Measurements from ENCODE around the gene DIRAS1. TPM values are rescaled to one million over a fixed set of nuclear protein-coding genes. Genes with fewer than 3 reads are reported as not detected.

DIRAS1 gene
- total RNA-seq, 4 donors from 2014 or later: 0.59 to 0.90 (median 0.87) TPM; not detected in 1

DNA sequence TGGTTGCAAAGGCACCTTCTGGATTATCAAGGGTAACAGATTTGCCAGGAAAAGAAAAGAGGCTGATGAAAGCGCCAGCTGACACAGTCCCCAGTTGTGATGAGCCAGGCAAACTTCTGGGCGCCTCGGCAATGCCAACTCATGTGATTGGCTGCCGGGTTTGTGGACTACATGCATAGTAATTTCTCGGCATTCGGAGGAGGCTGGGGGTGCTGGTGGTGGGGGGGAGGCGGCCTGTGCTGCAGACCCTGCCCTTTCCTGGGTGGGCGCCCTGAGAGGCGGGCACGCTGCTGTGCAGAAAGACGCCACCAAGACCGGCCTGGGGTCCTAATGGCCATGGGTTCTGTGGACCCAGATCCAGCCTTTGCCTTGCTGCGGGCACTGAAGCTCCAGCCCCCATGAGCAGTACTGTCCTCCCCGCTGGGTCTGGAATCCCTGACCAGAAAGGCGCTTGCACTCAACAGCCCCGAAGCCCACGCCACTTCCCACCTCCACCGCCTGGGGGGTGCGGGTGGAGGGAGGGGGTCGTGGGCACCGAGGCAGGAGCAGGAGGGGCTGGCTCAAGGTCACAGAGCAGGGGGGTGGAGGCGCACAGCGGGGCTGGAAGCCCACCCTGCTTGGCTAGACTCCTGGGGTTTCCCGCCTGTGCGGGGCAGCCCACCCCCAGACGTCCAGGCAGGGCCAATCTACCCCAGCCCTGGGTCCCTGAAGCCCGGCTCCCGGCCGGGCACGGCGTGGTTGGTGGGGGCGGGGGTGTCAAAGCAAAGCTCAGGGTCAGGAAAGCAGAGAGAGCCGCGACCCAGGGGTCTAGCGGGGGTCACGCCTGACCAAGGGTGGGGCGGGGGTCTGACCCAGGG lies 1.0 kb downstream of the DIRAS1 start:
- 5 to 6% methylated on average over 31 to 35 of the region's 37 CpGs for WGBS, 2 donors
- H3K9me3 ChIP-seq: peaks cover 0 to 10% (median 0%) of the 10 kb centered on the region in 4 donors
- TF ChIP-seq POLR2A (IDR thresholded peaks at IDR 0.05) (no peak), EP300 (IDR thresholded peaks at IDR 0.05) (no peak)
- TF ChIP-seq, protein P1, sequence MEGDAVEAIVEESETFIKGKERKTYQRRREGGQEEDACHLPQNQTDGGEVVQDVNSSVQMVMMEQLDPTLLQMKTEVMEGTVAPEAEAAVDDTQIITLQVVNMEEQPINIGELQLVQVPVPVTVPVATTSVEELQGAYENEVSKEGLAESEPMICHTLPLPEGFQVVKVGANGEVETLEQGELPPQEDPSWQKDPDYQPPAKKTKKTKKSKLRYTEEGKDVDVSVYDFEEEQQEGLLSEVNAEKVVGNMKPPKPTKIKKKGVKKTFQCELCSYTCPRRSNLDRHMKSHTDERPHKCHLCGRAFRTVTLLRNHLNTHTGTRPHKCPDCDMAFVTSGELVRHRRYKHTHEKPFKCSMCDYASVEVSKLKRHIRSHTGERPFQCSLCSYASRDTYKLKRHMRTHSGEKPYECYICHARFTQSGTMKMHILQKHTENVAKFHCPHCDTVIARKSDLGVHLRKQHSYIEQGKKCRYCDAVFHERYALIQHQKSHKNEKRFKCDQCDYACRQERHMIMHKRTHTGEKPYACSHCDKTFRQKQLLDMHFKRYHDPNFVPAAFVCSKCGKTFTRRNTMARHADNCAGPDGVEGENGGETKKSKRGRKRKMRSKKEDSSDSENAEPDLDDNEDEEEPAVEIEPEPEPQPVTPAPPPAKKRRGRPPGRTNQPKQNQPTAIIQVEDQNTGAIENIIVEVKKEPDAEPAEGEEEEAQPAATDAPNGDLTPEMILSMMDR (IDR thresholded peaks at IDR 0.05): no peak
- DNase-seq (ENCODE audit: low spot score in 2 of 2): no peak
- H3K27ac ChIP-seq: no peak overlapping the region
- H3K4me3 ChIP-seq: peak overlapping the region in 1 of 4 donors; percentile 44
- peaks cover 0 to 41% (median 8%) of the 10 kb centered on the region in 4 donors for H3K4me1 ChIP-seq
- peaks cover 0 to 48% of the 10 kb centered on the region in 2 donors for H3K27me3 ChIP-seq
- no peaks in the 10 kb centered on the region for H3K36me3 ChIP-seq

DNA sequence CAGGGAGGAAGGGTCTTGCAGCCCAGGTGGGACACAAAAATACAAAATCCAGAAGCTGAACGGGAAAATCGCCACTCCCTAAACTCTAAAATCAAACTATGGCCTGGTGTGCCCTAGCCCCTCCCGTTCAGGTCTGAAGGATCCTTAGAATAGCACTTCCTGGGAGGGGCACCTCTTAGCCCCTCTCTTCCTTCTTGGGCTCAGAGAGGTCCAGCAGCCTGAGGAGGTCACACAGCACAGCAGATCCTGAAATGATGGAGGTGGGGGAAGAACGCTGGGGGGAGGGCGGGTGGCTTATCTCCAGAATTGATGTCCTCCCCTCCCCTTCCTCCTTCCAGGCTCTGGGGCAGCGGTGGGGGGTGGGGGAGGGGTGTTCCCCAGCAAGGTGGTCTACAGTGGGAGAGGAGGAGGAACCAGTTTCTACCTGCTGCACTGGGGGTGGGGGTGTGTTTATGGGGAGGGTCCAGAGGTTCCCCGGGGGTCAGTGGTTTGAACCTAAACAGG lies 1.9 kb downstream of the DIRAS1 start:
- no peak overlapping the region for H3K4me3 ChIP-seq
- peaks cover 0 to 41% (median 8%) of the 10 kb centered on the region in 4 donors for H3K4me1 ChIP-seq
- peaks cover 0 to 12% (median 0%) of the 10 kb centered on the region in 4 donors for H3K9me3 ChIP-seq
- DNase-seq (ENCODE audit: low spot score in 2 of 2): no peak
- no peak overlapping the region for H3K27ac ChIP-seq
- H3K36me3 ChIP-seq: no peaks in the 10 kb centered on the region
- peaks cover 0 to 48% of the 10 kb centered on the region in 2 donors for H3K27me3 ChIP-seq
- TF ChIP-seq, protein P1 (IDR thresholded peaks at IDR 0.05): no peak
- TF ChIP-seq POLR2A (IDR thresholded peaks at IDR 0.05) (no peak), EP300 (IDR thresholded peaks at IDR 0.05) (no peak)
- 52 to 61% methylated on average over 6 to 7 of the region's 7 CpGs for WGBS, 2 donors

DNA sequence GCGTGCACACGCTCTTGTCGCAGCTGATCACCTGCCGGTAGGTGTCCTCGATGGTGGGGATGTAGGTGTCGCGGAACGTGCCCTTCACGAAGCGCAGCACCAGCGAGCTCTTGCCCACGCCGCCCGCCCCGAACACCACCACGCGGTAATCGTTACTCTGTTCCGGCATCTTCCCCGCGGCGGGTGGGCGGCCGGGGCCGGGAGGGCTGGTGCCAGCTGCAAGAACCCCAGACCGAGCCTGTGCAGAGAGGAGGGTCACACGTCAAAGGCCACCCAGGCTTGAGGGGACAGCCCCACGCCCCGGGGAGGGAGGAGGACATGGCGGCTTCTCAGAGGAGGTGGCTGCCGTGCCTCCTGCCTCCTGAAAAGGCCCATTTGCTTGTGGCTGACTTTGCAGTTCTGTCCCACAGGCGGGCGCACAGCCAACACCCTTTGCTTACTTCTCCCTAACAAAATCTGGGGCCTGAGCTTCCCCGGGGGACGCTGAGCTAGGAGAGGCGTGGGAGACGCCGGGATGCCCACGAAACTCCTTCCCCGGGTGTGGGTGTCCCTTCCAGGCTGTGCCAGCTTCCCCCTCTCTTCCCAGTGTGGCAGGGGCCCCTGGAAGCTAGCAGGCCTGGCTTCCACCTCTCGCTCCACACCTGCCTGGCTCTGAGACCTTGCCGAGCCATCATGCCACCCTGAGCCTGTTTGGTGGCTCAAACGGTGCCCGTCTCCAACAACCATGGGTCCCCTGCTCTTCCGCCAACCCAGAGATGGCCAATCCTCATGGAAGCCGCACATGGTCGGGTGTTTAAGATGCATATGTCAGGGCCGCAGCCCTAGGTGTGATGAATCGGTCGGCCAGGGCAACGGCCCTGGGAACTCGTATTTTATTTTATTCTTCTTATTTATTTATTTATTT lies 3.3 kb downstream of the DIRAS1 start:
- no peak overlapping the region for H3K27ac ChIP-seq
- peaks cover 0 to 30% (median 8%) of the 10 kb centered on the region in 4 donors for H3K4me1 ChIP-seq
- H3K27me3 ChIP-seq: peaks cover 0 to 45% of the 10 kb centered on the region in 2 donors
- no peak for TF ChIP-seq EP300 (IDR thresholded peaks at IDR 0.05)
- no peak for DNase-seq (ENCODE audit: low spot score in 2 of 2)
- no peaks in the 10 kb centered on the region for H3K36me3 ChIP-seq
- peaks cover 0 to 12% (median 0%) of the 10 kb centered on the region in 4 donors for H3K9me3 ChIP-seq
- no peak overlapping the region for H3K4me3 ChIP-seq
- 83 to 89% methylated on average over 47 to 49 of the region's 52 CpGs for WGBS, 2 donors

DNA sequence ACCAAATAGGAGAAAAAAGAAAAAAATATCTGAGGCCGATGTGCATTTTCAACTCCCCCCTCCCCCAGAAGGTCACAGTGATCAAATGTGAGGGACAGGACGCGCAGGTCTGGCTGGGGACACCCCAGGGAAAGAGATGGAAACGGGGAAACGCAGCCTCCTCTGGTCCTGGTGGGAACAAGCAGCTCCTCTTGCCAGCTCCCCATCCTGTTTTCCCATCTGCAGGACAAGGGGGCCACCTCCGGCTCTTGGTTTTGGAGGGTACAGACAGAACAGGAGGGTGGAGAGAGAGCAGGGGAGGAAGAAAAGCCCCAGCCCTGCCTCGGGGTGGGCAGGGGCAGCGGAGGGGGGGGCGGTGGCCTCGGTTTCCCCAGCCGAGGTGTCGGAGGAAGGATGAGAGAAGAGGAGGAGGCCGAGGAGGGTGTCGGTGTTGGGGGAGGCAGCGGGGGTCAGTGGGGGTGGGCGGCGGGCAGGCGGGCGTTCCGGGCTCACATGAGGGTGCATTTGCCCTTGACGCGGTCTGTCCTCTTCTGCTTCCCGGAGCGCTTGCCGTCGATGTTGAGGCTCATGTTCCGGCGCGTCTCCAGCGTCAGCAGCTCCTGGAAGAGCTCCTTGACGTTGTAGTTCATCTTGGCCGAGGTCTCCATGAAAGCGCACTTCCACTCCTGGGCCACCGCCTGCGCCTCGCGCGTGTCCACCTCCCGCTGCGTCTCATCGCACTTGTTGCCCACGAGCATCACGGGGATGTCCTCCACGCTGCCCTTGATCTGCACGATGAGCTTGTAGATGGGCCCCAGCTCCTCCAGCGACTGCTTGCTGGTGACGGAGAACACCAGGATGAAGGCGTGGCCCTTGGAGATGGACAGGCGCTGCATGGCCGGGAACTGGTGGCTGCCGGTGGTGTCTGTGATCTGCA lies 4.2 kb downstream of the DIRAS1 start:
- DNase-seq (ENCODE audit: low spot score in 2 of 2): no peak
- Histone ChIP-seq H3K27ac (no peak overlapping the region), H3K4me3 (no peak overlapping the region), H3K4me1 (peaks cover 0 to 21% (median 8%) of the 10 kb centered on the region in 4 donors), H3K27me3 (peaks cover 0 to 36% of the 10 kb centered on the region in 2 donors), H3K36me3 (no peaks in the 10 kb centered on the region), H3K9me3 (peaks cover 0 to 12% (median 0%) of the 10 kb centered on the region in 4 donors)
- TF ChIP-seq POLR2A (IDR thresholded peaks at IDR 0.05): no peak
- WGBS, 2 donors: 89 to 91% methylated on average over 48 to 49 of the region's 51 CpGs

DNA sequence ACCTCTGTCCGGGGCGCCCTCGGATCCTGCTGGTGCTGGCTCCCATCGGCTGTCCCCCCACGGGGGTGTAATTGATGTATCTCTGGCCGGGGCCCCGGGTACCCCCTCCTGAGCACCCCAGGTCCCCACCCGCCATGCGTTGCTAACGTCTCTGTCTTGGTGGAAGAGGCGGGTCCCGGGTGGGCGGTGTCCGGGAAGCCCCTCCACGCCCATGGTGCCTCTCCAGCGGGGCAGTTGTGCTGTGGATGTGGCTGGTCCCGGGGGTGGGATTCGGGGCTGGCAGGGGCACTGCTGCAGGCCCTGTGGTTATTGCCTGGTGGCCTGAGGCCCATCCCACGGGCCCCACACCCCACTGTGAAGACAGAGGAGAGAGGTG lies 4.9 kb downstream of the DIRAS1 start:
- Histone ChIP-seq H3K27me3 (peaks cover 0 to 30% of the 10 kb centered on the region in 2 donors), H3K27ac (no peak overlapping the region), H3K9me3 (peaks cover 0 to 12% (median 0%) of the 10 kb centered on the region in 4 donors), H3K4me3 (no peak overlapping the region), H3K4me1 (peaks cover 0 to 15% (median 8%) of the 10 kb centered on the region in 4 donors), H3K36me3 (no peaks in the 10 kb centered on the region)
- WGBS, 2 donors: 94 to 98% methylated on average over 9 to 15 of the region's 19 CpGs
- TF ChIP-seq, protein P1 (IDR thresholded peaks at IDR 0.05): no peak
- no peak for TF ChIP-seq POLR2A (IDR thresholded peaks at IDR 0.05)
- TF ChIP-seq EP300 (IDR thresholded peaks at IDR 0.05): no peak
- DNase-seq (ENCODE audit: low spot score in 2 of 2): no peak
